ENCODE results near the gene ADGRD1.

DNA sequence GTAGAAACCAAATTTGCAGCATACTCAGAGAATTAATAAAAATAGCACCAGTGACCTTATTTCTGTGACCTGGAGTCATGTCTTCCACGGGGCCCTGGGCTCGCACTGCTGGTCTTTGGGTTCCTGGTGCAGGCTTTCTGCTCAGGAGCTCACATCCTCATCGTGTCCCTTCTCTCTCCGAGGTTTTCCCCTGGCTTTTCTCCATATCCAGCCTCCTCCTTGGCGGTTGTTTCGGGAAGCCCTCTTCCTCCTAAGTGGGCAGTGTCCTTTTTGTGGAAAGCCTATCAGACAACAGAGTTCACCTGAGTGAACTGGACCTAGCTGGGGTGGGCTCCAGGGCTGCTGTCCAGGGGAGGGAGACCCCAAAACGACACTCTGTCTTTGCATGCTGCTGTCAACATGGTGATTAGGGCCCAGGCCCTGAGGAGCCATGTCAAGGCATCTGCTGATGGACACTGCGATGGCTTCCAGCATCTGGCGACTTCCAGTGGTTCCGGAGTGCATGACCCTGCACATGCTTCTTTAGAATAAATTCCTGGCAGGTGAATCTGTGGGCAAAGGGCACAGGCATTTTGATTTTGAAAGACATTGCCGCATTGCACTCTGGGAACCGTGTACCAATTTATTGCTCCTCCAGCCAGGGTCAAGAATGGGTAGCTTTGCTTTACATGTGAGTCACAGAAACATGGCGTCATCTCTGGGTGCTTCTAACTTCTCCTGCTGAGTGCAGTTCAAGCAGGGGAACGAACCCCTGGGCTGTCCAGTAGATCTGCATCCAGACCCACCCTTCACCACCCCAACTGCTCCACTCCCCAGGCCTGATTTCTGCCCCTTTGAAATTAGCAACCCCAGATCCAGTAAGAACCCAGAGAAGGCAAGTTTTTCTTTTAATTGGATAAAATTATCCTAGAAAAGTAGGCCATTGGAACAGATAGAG, 136.8 kb downstream of the ADGRD1 start:
- TF ChIP-seq TOX (CRISPR knock-in tag; IDR thresholded peaks at IDR 0.05; ENCODE audit: borderline replicate concordance) (no peak), ARNTL (CRISPR knock-in tag; IDR thresholded peaks at IDR 0.05; ENCODE audit: borderline replicate concordance, low read depth) (no peak), ZFP30 (CRISPR knock-in tag; IDR thresholded peaks at IDR 0.05) (no peak), ZNF8 (CRISPR knock-in tag; IDR thresholded peaks at IDR 0.05) (no peak), ZFP3 (CRISPR knock-in tag; IDR thresholded peaks at IDR 0.05) (no peak), CSDC2 (CRISPR knock-in tag; IDR thresholded peaks at IDR 0.05) (no peak), RARB (CRISPR knock-in tag; IDR thresholded peaks at IDR 0.05) (no peak)
- TF ChIP-seq, protein P1, sequence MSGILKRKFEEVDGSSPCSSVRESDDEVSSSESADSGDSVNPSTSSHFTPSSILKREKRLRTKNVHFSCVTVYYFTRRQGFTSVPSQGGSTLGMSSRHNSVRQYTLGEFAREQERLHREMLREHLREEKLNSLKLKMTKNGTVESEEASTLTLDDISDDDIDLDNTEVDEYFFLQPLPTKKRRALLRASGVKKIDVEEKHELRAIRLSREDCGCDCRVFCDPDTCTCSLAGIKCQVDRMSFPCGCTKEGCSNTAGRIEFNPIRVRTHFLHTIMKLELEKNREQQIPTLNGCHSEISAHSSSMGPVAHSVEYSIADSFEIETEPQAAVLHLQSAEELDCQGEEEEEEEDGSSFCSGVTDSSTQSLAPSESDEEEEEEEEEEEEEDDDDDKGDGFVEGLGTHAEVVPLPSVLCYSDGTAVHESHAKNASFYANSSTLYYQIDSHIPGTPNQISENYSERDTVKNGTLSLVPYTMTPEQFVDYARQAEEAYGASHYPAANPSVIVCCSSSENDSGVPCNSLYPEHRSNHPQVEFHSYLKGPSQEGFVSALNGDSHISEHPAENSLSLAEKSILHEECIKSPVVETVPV (CRISPR knock-in tag; IDR thresholded peaks at IDR 0.05): no peak
